GM12891 (cell line): ENCODE results near the gene TBC1D1.

Experiments
- DNase-seq: peaks from one replicate; pipeline ENCODE4 v3.0.0; 2011; ENCODE audit warnings: low spot score; ENCODE audit not compliant: insufficient read length
- FAIRE-seq: peaks from 2 replicates; lab custom pipeline; 2011; peaks lifted over from hg19 to GRCh38; lab: Jason Lieb, UNC
- PAX5 ChIP-seq: IDR thresholded peaks from 2 replicates; pipeline ENCODE4 v1.6.1; 2011; ENCODE audit warnings: low read length, moderate library complexity, mild to moderate bottlenecking; ENCODE audit not compliant: insufficient read depth, severe bottlenecking
- POLR2A ChIP-seq: IDR thresholded peaks from 2 replicates; pipeline ENCODE4 v1.6.1; 2011; ENCODE audit warnings: low read depth, low read length, control low read depth
- POLR2AphosphoS5 ChIP-seq: IDR thresholded peaks from 2 replicates; pipeline ENCODE4 v1.6.1; 2011; ENCODE audit warnings: low read depth, low read length, control low read depth
- POU2F2 ChIP-seq: IDR thresholded peaks from 2 replicates; pipeline ENCODE4 v1.6.1; 2011; ENCODE audit warnings: low read depth, mild to moderate bottlenecking, control low read depth, low read length, moderate library complexity
- SPI1 ChIP-seq: IDR thresholded peaks from 2 replicates; pipeline ENCODE4 v1.6.1; 2011; ENCODE audit warnings: low read depth, low read length, control low read depth
- TAF1 ChIP-seq: IDR thresholded peaks from 2 replicates; pipeline ENCODE4 v1.6.1; 2011; ENCODE audit warnings: low read depth, low read length, control low read depth

Gene TBC1D1

DNA sequence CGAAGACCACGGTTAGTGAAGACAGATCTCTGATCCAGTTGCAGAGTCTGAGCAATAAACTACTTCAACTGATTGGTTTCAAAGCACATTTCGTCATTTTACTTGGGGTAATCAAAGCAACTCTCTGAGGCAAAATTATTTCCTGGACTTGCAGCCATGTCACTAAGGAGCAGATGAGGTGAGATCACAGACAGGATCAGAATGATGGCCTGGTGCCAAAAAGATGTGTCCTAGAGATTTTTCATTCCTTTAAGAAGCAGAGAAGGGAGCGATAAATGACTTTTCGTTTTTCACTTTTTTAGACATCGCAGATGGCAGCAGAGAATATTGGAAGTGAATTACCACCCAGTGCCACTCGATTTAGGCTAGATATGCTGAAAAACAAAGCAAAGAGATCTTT lies 153.2 kb downstream of the TBC1D1 start:
- FAIRE-seq (no peak), DNase-seq (no peak)
- TF ChIP-seq SPI1 (no peak), TAF1 (no peak), POLR2A (no peak), PAX5 (no peak), POLR2AphosphoS5 (no peak), POU2F2 (no peak)

- no peak for TF ChIP-seq POLR2AphosphoS5
- no peak for TF ChIP-seq SPI1
- no peak for TF ChIP-seq PAX5
- no peak for TF ChIP-seq POLR2A
- TF ChIP-seq POU2F2 = no peak
- TF ChIP-seq TAF1 = no peak
- DNase-seq (no peak), FAIRE-seq (no peak)
Observed at GRCh38 chr4:38045289-38045988, 154.6 kb downstream of the TBC1D1 start.

GRCh38 chr4:38046727-38047489 lies 156.0 kb downstream of the TBC1D1 start:
- no peak for FAIRE-seq
- TF ChIP-seq POLR2A (no peak), POLR2AphosphoS5 (no peak), PAX5 (no peak), POU2F2 (no peak), SPI1 (no peak), TAF1 (no peak)
- DNase-seq = no peak

GRCh38 chr4:38049545-38050170 lies 158.8 kb downstream of the TBC1D1 start:
- no peak for DNase-seq
- TF ChIP-seq PAX5 (no peak), TAF1 (no peak), POLR2AphosphoS5 (no peak), POLR2A (no peak), POU2F2 (no peak), SPI1 (no peak)
- no peak for FAIRE-seq

GRCh38 chr4:38050560-38051350 lies 159.9 kb downstream of the TBC1D1 start:
- TF ChIP-seq POLR2AphosphoS5 = no peak
- TF ChIP-seq SPI1 = no peak
- TF ChIP-seq POU2F2 = no peak
- TF ChIP-seq TAF1 = no peak
- no peak for TF ChIP-seq POLR2A
- no peak for TF ChIP-seq PAX5
- no peak for FAIRE-seq
- no peak for DNase-seq

DNA sequence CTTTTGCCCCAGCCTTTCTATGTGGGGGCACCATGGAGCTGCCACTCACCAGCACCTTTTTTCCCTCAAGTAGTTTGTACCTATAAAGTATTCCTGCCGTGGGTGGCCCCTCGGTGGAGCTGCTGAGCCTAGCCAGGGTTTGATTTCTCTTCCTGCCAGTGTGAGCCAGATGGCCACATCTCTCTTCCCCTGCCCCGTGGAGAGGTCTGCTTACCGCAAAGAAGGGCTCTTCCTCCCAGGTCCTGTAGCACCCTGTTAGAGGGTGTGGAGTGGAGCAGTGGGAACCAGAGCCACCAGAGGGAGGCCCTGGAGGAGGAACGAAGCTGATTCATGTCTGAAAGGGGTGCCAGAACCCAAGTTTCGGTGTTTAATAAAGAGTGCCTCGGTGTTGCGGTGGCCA lies 164.7 kb downstream of the TBC1D1 start:
- TF ChIP-seq SPI1 = no peak
- no peak for TF ChIP-seq TAF1
- TF ChIP-seq POLR2A = no peak
- TF ChIP-seq POLR2AphosphoS5 = no peak
- TF ChIP-seq POU2F2 = no peak
- no peak for TF ChIP-seq PAX5
- DNase-seq = no peak
- no peak for FAIRE-seq

DNA sequence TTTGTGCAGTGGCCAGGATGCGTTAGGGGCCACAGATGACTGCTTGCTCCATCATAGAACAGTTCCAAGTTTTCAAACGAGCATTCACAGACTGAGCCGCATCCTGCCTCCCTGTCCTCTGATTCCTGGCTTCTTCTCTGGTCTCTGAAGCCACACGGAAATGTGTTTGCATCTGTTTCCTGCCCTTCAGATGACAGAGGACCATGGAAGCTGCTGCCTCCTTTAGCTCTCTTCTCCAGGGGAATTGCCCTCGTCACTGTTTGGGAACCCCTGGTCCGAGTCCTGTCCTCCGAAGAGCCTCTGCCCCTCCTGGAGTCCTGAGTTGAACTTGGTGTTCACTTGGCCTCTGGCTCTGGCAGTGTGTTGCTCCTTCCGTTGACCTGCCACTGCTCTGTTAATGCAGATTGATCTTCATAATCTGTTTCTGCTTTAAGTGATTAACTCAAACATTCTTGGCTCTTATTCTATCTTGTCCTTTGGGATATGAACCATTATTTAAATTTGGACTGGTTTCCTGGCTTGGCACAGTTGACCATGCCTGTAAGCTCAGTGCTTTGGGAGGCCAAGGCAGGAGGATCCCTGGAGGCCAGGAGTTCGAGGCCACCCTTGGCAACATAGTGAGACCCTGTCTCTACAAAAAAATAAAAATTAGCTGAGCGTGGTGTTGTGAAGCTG lies 165.3 kb downstream of the TBC1D1 start:
- FAIRE-seq = no peak
- no peak for DNase-seq
- TF ChIP-seq POLR2A (no peak), PAX5 (no peak), POU2F2 (no peak), SPI1 (no peak), POLR2AphosphoS5 (no peak), TAF1 (no peak)

- FAIRE-seq = peak; percentile 51
- no peak for DNase-seq
- TF ChIP-seq PAX5 = no peak
- TF ChIP-seq SPI1 = 0 out of 2 replicates have a peak, but pooled peaks have one; percentile 2
Observed at GRCh38 chr4:38058151-38058550, 167.3 kb downstream of the TBC1D1 start.

- no peak for DNase-seq
- FAIRE-seq = no peak
- TF ChIP-seq TAF1 = no peak
- no peak for TF ChIP-seq POU2F2
- TF ChIP-seq POLR2A = no peak
- TF ChIP-seq PAX5 = no peak
- TF ChIP-seq SPI1 = no peak
- no peak for TF ChIP-seq POLR2AphosphoS5
Observed at GRCh38 chr4:38060829-38061431, 170.0 kb downstream of the TBC1D1 start.
